Upper lobe of left lung (tissue), 6 donors: Measurements from ENCODE around the gene SIPA1. TPM values are rescaled to one million over a fixed set of nuclear protein-coding genes. Genes with fewer than 3 reads are reported as not detected.

Experiments
- ATAC-seq, 2 donors: fragments of 200-7000 bp; cut with Tn5 transposase; one replicate each; pipeline ENCODE4 v1.9.1; 2022; ENCODE audit warnings: mild to moderate bottlenecking in 2 of 2, moderate library complexity in 2 of 2; ENCODE audit not compliant: low FRiP score in 2 of 2
- DNase-seq, 2 donors: peaks; one replicate each; pipeline ENCODE4 v3.0.0-alpha.2; 2019 to 2020
- H3K27ac ChIP-seq, 4 donors: fragments of 200-600 bp; sonication (generic); one replicate each; pipeline ENCODE4 v1.5.1; 2016 to 2019
- H3K27me3 ChIP-seq, 4 donors: fragments of 200-600 bp; sonication (generic); one replicate each; pipeline ENCODE4 v1.5.1; 2017 to 2019
- H3K36me3 ChIP-seq, 4 donors: fragments of 200-600 bp; sonication (generic); one replicate each; pipeline ENCODE4 v1.5.1; 2016 to 2019
- H3K4me1 ChIP-seq, 4 donors: fragments of 200-600 bp; sonication (generic); one replicate each; pipeline ENCODE4 v1.5.1; 2018 to 2019
- H3K4me3 ChIP-seq, 4 donors: fragments of 200-600 bp; sonication (generic); one replicate each; pipeline ENCODE4 v1.5.1; 2017 to 2019; ENCODE audit warnings: mild to moderate bottlenecking in 2 of 4, moderate library complexity in 1 of 4
- H3K9me3 ChIP-seq, 4 donors: fragments of 200-600 bp; sonication (generic); one replicate each; pipeline ENCODE4 v1.5.1; 2018 to 2019
- EP300 ChIP-seq, 4 donors: sonication (generic); formaldehyde crosslinking; IDR thresholded peaks; one replicate each; pipeline ENCODE4 v1.5.1; 2017; ENCODE audit warnings: antibody characterized with exemption in 4 of 4, control low read depth in 2 of 4
- POLR2A ChIP-seq, 4 donors: fragments of 450-650 bp; IDR thresholded peaks; one replicate each; pipeline ENCODE4 v1.5.1; 2016 to 2017; ENCODE audit warnings: antibody characterized with exemption in 4 of 4, mild to moderate bottlenecking in 2 of 4
- POLR2AphosphoS5 ChIP-seq, 2 donors: sonication (generic); formaldehyde crosslinking; IDR thresholded peaks; one replicate each; pipeline ENCODE4 v1.5.1; 2017; ENCODE audit warnings: antibody characterized with exemption in 2 of 2
- WGBS, 2 donors: methylation state at CpG; one replicate each; pipeline ENCODE4 v1.1.5; 2017 to 2018; 5-methylcytosine and 5-hydroxymethylcytosine counted together
- total RNA-seq, 6 donors: library from RNA; depleted of rRNA in 4 of 6; stranded (reverse); fragments of >200 nt in 4 of 6; gene quantifications; one replicate each; pipeline versions ENCODE4 v1.1.0 to v1.2.1, GENCODE V29; 2016 to 2021
- TF ChIP-seq, protein P1 (sequence below), 6 experiments: fragments of 450-650 bp in 4 of 6; fragments of 200-600 bp in 2 of 6; sonication (generic) in 2 of 6; IDR thresholded peaks; one replicate each; pipeline ENCODE4 v1.5.1; 2016 to 2019; ENCODE audit warnings: antibody characterized with exemption in 6 of 6
- donor health status: DM: no; HTN: no; CAD: no; lungs with moderate emphysema.
- donor health status: DM: no; HTN: yes; CAD: no; lungs with severe emphysema.

SIPA1 gene
- total RNA-seq, 6 donors from 2014 or later: 42.7 to 137 (median 74.9) TPM

DNA sequence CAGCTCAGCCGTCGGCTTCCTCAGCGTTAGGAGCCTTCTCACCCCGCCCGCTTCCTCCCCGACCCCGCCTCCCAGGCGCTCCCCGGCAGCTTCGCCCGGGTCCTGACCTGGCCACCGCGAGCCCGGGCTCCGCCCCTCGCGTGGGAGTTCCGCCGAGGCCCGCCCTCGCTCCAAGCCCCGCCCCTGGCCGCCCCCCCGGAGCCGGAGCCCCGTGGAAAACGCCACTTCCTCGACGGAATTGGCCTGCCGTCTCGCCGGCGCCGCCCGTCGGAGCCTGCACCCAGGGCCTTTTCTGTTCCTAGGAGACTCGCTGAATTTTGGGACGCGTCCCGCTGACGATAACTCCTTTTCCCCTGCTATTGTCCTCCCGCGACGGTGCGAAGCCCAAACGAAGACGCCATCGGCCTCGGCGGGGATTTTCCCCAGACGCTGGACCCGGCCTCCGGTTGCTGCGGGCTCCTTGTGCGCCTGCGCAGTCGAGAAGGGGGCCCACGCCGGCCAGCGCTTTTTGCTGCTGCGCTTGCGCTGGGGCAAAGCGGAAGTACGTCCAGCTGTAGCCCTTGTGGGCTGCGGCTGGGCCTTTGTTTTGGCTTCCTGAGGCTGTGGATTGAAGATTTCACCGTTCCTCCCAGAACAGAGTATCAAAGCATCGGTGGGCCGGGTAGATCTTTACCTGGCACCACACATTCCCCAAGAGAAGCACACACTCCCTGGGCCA is 14.8 kb downstream of the SIPA1 start:
- H3K4me3 ChIP-seq: peak overlapping the region; percentile 8 to 57 (median 52)
- no peaks in the 10 kb centered on the region for H3K9me3 ChIP-seq
- peak; percentile 94 to 97 for ATAC-seq
- H3K36me3 ChIP-seq: peaks cover 20 to 81% (median 73%) of the 10 kb centered on the region in 4 donors
- peak overlapping the region; percentile 93 to 98 (median 94) for H3K27ac ChIP-seq
- WGBS, 2 donors: 0 to 1% methylated on average over 13 to 34 of the region's 68 CpGs
- TF ChIP-seq POLR2AphosphoS5 (IDR thresholded peaks at IDR 0.05): peak; percentile 79 to 82
- peak in 3 of 4 donors; percentile 54 to 82 (median 75) for TF ChIP-seq POLR2A (IDR thresholded peaks at IDR 0.05)
- TF ChIP-seq EP300 (IDR thresholded peaks at IDR 0.05): no peak
- TF ChIP-seq, protein P1, sequence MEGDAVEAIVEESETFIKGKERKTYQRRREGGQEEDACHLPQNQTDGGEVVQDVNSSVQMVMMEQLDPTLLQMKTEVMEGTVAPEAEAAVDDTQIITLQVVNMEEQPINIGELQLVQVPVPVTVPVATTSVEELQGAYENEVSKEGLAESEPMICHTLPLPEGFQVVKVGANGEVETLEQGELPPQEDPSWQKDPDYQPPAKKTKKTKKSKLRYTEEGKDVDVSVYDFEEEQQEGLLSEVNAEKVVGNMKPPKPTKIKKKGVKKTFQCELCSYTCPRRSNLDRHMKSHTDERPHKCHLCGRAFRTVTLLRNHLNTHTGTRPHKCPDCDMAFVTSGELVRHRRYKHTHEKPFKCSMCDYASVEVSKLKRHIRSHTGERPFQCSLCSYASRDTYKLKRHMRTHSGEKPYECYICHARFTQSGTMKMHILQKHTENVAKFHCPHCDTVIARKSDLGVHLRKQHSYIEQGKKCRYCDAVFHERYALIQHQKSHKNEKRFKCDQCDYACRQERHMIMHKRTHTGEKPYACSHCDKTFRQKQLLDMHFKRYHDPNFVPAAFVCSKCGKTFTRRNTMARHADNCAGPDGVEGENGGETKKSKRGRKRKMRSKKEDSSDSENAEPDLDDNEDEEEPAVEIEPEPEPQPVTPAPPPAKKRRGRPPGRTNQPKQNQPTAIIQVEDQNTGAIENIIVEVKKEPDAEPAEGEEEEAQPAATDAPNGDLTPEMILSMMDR (IDR thresholded peaks at IDR 0.05): peak in 3 of 6 experiments; percentile 3 to 43 (median 11)
- no peaks in the 10 kb centered on the region for H3K27me3 ChIP-seq
- peak; percentile 96 to 100 for DNase-seq
- peaks cover 39 to 61% (median 47%) of the 10 kb centered on the region in 4 donors for H3K4me1 ChIP-seq

DNA sequence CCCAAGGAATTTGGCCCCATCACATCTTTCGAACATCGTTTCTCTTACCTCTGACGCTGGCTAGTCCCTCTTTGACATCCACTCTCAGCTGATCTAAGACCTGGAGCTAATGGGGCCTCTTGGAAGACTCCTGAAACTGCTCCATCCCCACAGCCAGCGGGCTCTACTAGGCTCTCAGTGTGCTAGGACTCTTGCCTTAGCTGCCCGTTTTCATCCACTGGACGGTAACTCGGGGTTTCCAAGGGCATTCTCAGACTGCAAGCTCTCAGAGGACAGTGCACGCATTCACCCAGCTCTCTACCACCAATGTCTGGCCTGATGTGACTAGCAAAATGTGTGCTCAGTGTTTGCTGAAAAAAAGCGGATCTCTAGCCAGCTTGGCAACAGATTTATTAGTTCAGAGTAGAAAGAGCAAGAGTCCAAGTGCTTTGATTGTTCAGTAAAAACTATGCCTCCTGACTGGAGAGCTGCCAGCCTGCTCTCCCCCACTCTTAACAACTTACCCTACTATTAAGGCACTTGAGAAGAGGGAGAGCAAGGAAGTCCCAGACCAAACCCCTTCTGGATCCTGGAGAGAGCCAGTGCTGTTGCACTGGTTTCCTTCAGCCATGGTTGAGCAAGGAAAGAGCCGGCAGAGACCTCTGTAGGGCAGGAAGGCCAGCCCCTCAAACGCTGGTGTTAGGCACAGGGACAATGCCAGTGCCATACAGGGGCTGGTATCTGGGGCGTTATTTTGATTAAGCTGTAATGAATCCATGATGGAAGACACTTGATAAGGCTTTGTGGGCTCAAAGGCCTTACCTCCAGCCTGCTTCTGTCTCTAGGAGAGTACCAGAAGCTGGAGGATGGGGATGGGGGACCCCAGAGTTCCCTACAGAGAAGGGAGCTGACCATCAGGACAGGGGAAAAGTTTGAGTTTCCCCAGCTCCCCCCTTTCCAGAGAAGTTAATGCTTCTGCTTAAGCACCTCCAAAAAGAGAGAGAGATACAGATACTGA is 15.6 kb downstream of the SIPA1 start:
- TF ChIP-seq, protein P1 (IDR thresholded peaks at IDR 0.05): no peak
- TF ChIP-seq POLR2A (IDR thresholded peaks at IDR 0.05): no peak
- TF ChIP-seq POLR2AphosphoS5 (IDR thresholded peaks at IDR 0.05): no peak
- TF ChIP-seq EP300 (IDR thresholded peaks at IDR 0.05): no peak
- DNase-seq (peak in 1 of 2 donors; percentile 68), ATAC-seq (peak in 1 of 2 donors; percentile 9)
- Histone ChIP-seq H3K4me3 (peak overlapping the region; percentile 5 to 57 (median 52)), H3K9me3 (no peaks in the 10 kb centered on the region), H3K4me1 (peaks cover 39 to 56% (median 47%) of the 10 kb centered on the region in 4 donors), H3K27ac (peak overlapping the region; percentile 93 to 98 (median 94)), H3K27me3 (no peaks in the 10 kb centered on the region), H3K36me3 (peaks cover 28 to 81% (median 74%) of the 10 kb centered on the region in 4 donors)
- 29 to 32% methylated on average over 7 to 12 of the region's 12 CpGs for WGBS, 2 donors

DNA sequence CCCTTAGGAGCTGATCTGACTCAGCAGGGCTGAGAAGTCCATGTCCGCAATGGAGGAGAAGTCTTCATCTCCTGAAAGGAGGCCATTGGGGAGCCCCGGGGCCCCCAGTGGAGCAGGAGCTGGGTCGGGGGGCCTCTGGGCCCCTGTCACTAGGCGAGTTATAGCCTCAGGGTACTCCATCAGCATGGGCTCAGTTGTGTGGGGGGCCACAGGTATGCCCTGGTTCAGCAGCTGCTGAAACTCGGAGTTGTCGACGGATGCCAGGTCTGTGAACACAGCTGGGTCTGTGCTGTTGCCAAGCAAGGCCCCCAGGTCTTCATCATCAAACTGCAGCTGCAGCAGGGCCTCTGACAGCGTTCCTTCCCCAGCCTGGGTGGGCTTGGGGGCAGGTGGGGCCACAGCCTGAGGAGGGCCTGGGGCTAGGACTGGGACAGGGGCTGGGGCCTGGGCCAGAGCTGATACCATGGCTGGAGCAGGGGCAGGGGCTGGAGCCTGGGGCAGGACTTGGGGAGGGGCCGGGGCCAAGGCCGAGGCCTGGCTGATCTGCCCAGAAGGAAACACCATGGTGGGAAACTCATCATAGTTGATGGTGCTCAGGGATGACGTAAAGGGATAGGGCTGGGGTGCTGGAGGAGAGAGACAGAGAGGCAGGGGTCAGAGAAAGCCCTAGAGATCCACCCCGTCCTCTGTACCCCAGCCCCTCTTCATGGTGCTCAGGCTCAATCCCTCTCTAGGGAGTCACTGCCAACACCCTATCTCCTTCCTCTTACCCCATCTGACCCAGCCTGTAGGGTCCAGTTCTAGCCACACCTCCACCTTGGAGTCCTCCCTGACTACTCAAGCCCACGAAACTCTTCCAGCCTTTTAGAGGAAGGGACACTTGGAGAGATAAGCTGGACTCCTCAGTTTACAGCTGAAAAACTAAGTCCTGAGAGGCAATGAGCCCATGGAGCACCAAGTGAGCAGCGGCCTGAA is 16.8 kb downstream of the SIPA1 start:
- TF ChIP-seq EP300 (IDR thresholded peaks at IDR 0.05): no peak
- no peak for TF ChIP-seq POLR2AphosphoS5 (IDR thresholded peaks at IDR 0.05)
- no peak for TF ChIP-seq POLR2A (IDR thresholded peaks at IDR 0.05)
- TF ChIP-seq, protein P1 (IDR thresholded peaks at IDR 0.05): no peak
- no peaks in the 10 kb centered on the region for H3K9me3 ChIP-seq
- H3K36me3 ChIP-seq: peaks cover 36 to 81% (median 74%) of the 10 kb centered on the region in 4 donors
- H3K27me3 ChIP-seq: no peaks in the 10 kb centered on the region
- 92% methylated on average over 7 to 13 of the region's 14 CpGs for WGBS, 2 donors
- H3K27ac ChIP-seq: peak overlapping the region; percentile 93 to 98 (median 94)
- no peak overlapping the region for H3K4me3 ChIP-seq
- peaks cover 39 to 54% (median 47%) of the 10 kb centered on the region in 4 donors for H3K4me1 ChIP-seq
- peak in 1 of 2 donors; percentile 56 for DNase-seq
- no peak for ATAC-seq
